Astrocyte of the cerebellum (primary cell): ENCODE measurements around the gene HIPK1.
A peak's percentile ranks its signal among the peaks of the same experiment; 100 is the strongest.

Experiments used
- DNase-seq: peaks from one replicate; pipeline ENCODE4 v3.0.0-alpha.2; 2011; ENCODE audit warnings: low read depth
- H3K4me3 ChIP-seq: 2 replicates; pipeline ENCODE4 v1.5.1; 2011; ENCODE audit warnings: mild to moderate bottlenecking, low read depth, low read length, moderate library complexity
- CTCF ChIP-seq: IDR thresholded peaks from 2 replicates; pipeline ENCODE4 v1.5.1; 2012; ENCODE audit warnings: low read length, low read depth, moderate library complexity, mild to moderate bottlenecking; ENCODE audit errors: missing control alignments
- in situ Hi-C: cut with HindIII; loops from 2 replicates; pipeline ENCODE4 v1.10.0; 2017; ENCODE audit warnings: low sequenced_read_pairs

Gene HIPK1

DNA sequence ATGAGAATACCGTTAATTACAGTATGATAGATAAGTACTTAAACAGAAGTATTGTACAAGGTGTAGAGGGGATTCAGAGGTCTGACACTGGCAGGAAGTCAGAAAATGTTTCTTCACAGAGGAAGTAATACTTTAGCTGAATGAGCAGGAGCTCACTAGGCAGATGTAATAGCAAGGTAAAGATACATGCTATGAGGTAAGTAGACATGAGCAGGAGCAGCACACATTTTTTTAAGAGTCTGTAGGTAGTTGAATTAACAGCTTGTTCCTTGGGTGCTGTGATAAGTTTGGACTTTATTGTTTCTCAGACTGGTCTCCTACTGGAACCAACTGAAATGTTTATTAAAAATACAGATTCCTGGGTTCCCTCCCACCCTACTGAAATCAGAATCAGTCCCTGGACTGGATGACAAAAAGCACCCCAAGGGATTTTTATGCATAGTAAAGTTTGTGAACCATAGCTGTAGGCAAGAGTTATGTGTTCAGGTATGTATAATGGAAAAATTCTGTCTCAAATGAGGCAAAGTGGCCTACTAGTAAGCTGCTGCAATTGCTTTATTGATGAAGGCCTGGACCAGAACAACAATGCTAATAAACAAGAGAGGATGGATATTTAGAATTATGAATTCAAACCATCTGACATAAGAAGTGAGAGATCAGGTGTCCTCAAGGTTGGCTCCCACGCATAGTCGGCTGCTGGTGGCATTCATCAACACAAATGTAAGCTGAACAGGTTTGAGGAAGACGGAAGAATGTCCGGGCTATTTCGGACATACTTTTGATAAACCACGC, 25.4 kb upstream of the HIPK1 start:
- in situ Hi-C loops = no loop called here
- TF ChIP-seq CTCF = no peak
- DNase-seq = no peak
- H3K4me3 ChIP-seq = peak overlapping the region; percentile 82

GRCh38 chr1:113904293-113904673, 24.8 kb upstream of the HIPK1 start:
- peak overlapping the region; percentile 82 for H3K4me3 ChIP-seq
- in situ Hi-C loops = no loop called here
- no peak for TF ChIP-seq CTCF
- DNase-seq = no peak

DNA sequence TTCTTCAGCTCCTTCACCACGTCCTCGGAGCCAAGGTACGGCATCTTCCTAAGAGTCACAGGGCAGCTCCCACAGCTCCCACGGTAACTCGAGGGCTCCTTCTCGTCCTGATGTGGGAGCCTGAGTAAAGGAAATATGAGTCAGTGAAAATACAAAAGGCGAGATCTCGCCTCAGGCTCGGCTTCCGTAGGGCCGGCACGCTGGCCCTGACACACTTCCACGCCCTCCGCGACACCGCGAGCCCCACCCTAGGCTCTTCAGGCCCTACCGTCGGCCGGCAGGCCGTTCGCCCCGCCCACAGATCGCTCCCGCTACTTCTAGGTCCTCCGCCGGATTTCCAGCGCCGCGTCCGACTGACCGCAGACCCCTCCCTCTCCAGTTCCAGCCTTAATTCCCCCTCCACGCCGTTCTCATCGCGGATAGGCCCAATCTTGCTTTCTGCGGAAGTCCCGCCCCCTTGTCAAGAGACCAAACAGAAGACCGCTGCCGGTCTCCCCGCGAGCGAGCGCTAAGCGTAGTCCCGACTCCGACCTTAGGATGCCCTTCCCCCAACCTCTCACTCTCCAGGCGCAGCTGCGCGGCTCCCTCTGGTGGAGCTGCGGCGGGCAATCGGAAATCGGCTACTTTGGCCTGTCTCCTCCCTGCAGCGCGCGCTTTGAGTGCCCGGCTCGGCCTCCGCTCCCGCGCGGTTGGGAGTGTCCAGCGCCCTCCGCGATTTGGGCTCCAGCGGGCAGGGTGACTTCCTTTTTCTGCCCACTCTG, 24.3 kb upstream of the HIPK1 start, which contains the start of the genes AP4B1 and DCLRE1B:
Gene AP4B1, minus strand, starts transcription at position 126 of the 761 bp plus-strand sequence. Its CDS starts 82 bp downstream, at position 44.
Gene DCLRE1B, plus strand, starts transcription at position 653 of the 761 bp plus-strand sequence. CDS start 261 bp downstream, outside the sequence.
- in situ Hi-C loops = no loop called here
- TF ChIP-seq CTCF = peak; percentile 59
- peak; percentile 100 for DNase-seq
- H3K4me3 ChIP-seq = peak within 1 kb of the TSS; percentile 82

- DNase-seq = no peak
- TF ChIP-seq CTCF = no peak
- H3K4me3 ChIP-seq = peak overlapping the region; percentile 82
- in situ Hi-C loops = no loop called here
These were observed 23.7 kb upstream of the HIPK1 start for GRCh38 chr1:113905435-113905861.

GRCh38 chr1:113912594-113913311, 16.4 kb upstream of the HIPK1 start:
- DNase-seq = no peak
- no peak for TF ChIP-seq CTCF
- in situ Hi-C loops = no loop called here
- H3K4me3 ChIP-seq = no peak overlapping the region

DNA sequence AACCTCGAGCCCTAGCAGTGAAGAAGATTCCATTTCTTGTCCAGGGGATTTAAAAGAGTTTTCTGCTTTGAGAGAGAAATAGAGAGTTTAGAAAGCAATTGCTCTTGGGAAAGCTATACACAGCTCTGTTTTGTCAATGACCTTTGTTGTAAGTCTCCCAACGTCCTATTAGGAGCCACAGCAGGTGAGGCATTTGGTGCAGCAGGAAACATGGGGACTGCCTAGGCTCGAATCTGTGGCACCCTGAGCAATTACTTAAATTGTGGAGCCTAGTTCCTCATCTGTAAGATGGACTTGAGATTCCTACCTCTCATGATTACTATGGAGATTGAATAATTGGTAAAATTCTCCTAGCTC, 15.8 kb upstream of the HIPK1 start:
- in situ Hi-C loops = no loop called here

More for the DNA sequence above, 15.8 kb upstream of the HIPK1 start:
- H3K4me3 ChIP-seq = no peak overlapping the region
- DNase-seq = no peak
- TF ChIP-seq CTCF = no peak
